Body of pancreas (tissue), 4 donors: Measurements from ENCODE around the gene CYS1.

Experiments used
- CTCF ChIP-seq, 7 experiments: fragments of 450-650 bp in 4 of 7; fragments of 200-600 bp in 3 of 7; sonication (generic) in 3 of 7; IDR thresholded peaks; one replicate each; pipeline ENCODE4 v1.5.1; 2016 to 2019; ENCODE audit warnings: antibody characterized with exemption in 7 of 7
- POLR2A ChIP-seq, 3 donors: fragments of 450-650 bp; IDR thresholded peaks; one replicate each; pipeline ENCODE4 v1.6.1; 2016; ENCODE audit warnings: antibody characterized with exemption in 3 of 3, mild to moderate bottlenecking in 2 of 3

- no peak for TF ChIP-seq POLR2A (IDR thresholded peaks at IDR 0.05)
- no peak for TF ChIP-seq CTCF (IDR thresholded peaks at IDR 0.05)
Observed at GRCh38 chr2:10101491-10101890, 21.3 kb upstream of the CYS1 start.
